ENCODE measurements around the gene FOXK1. TPM values are rescaled to one million over a fixed set of nuclear protein-coding genes. Genes with fewer than 3 reads are reported as not detected.

Gene FOXK1
- total RNA-seq, 3 donors from 2014 or later = 30.1 to 48.5 (median 33.4) TPM

DNA sequence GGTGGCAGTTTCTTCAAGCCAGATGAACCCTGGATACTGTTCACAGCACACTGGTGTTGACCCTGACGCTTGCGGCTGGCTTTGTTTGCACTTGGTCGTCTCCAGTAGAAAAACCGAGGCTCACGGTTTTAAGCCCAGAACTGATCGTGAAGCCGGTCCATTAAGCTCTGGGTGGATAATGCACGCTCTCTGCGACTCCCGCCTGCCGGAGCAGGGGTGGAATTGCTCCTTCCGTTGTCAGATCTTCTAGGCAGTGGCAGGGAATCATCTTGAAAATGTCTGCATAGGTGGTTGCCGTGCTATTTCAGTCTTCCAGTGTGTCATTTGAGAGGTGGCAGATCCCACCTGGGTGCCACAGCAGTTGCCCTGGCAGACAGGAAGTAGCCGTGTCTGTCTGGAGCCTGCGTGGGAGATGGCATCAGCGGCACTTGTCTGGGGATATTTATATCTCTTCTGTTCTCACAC is 57.5 kb downstream of the FOXK1 start:
- DNase-seq (no peak), ATAC-seq (no peak)
- no peaks in the 10 kb centered on the region for H3K9me3 ChIP-seq
- peaks cover 26% of the 10 kb centered on the region for H3K4me1 ChIP-seq (ENCODE audit: low read depth)
- TF ChIP-seq, protein P1, sequence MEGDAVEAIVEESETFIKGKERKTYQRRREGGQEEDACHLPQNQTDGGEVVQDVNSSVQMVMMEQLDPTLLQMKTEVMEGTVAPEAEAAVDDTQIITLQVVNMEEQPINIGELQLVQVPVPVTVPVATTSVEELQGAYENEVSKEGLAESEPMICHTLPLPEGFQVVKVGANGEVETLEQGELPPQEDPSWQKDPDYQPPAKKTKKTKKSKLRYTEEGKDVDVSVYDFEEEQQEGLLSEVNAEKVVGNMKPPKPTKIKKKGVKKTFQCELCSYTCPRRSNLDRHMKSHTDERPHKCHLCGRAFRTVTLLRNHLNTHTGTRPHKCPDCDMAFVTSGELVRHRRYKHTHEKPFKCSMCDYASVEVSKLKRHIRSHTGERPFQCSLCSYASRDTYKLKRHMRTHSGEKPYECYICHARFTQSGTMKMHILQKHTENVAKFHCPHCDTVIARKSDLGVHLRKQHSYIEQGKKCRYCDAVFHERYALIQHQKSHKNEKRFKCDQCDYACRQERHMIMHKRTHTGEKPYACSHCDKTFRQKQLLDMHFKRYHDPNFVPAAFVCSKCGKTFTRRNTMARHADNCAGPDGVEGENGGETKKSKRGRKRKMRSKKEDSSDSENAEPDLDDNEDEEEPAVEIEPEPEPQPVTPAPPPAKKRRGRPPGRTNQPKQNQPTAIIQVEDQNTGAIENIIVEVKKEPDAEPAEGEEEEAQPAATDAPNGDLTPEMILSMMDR (IDR thresholded peaks at IDR 0.05) = no peak
- intact Hi-C loops (cut with DNase I, micrococcal nuclease) = no loop called here
- H3K36me3 ChIP-seq (ENCODE audit: low read depth) = no peaks in the 10 kb centered on the region
- no peak overlapping the region for H3K4me3 ChIP-seq

DNA sequence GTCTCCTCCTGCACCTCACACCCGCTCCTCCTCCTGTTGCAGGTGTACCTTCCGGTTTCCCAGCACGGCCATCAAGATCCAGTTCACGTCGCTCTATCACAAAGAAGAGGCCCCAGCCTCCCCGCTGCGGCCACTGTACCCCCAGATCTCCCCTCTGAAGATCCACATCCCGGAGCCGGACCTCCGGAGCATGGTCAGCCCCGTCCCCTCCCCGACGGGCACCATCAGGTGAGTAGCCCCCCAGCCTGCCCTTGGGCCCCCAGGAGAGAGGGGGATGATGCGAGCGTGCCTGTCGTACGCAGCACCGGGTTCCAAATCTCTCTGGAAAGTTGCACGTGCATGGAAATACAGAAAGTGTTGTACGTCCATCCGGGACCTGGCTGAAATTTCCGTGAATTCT is 58.7 kb downstream of the FOXK1 start:
- no peak for ATAC-seq
- intact Hi-C loops (cut with DNase I, micrococcal nuclease) = no loop called here
- Histone ChIP-seq H3K4me1 (ENCODE audit: low read depth) (peaks cover 33% of the 10 kb centered on the region), H3K4me3 (no peak overlapping the region), H3K9me3 (no peaks in the 10 kb centered on the region), H3K36me3 (ENCODE audit: low read depth) (no peaks in the 10 kb centered on the region)
- no peak for DNase-seq
- TF ChIP-seq, protein P1 (IDR thresholded peaks at IDR 0.05) = no peak

DNA sequence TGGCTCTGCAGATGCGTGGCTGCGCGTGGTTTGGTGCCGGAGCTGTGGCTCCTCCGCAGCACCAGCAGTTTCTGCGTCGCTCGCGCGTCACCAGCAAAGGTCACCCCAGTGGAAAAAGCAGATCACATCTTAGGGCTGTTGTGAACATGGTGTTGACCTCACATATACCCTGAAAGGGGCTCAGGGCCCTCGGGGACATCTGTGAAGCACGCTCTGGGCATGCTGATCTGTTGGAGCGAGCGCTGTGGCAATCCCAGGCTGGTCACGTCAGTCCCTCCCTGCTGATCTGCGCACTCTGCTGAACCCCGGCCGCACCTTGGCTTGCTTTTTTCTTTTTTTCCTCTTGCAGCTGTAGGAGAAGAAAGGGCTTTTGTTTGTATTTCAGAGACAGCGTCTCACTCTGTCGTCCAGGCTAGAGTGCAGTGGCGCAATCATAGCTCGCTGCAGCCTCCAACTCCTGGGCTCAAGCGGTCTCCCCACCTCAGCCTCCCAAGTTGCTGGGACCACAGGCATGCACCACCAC is 60.0 kb downstream of the FOXK1 start:
- Histone ChIP-seq H3K4me3 (no peak overlapping the region), H3K36me3 (ENCODE audit: low read depth) (peaks cover 4% of the 10 kb centered on the region), H3K9me3 (no peaks in the 10 kb centered on the region), H3K4me1 (ENCODE audit: low read depth) (peaks cover 41% of the 10 kb centered on the region)
- ATAC-seq = peak; percentile 33
- intact Hi-C loops (cut with DNase I, micrococcal nuclease) = no loop called here
- peak; percentile 60 to 68 (median 63) for DNase-seq
- TF ChIP-seq, protein P1 (IDR thresholded peaks at IDR 0.05) = no peak

DNA sequence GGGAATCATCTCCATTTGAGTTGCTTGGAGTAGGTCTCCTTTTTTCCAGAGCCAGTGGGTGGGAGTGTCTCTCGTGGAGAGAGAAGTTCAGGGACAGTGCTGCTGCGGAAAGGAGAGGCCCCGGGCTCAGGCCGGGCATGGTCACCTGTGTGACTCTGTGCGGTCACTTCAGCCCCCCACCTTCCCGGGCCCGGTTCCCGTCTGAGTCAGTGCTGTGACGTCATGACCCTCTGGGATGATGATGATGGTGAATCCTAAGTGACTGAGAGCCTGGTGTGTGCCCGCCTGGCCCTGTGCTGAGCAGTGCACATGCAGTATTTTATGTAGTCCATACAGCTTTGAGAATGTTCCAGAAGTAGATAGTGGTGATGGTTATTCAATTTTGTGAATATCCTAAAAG is 60.8 kb downstream of the FOXK1 start:
- no peaks in the 10 kb centered on the region for H3K9me3 ChIP-seq
- peaks cover 45% of the 10 kb centered on the region for H3K4me1 ChIP-seq (ENCODE audit: low read depth)
- H3K36me3 ChIP-seq (ENCODE audit: low read depth) = peaks cover 4% of the 10 kb centered on the region
- DNase-seq (no peak), ATAC-seq (no peak)
- intact Hi-C loops (cut with DNase I, micrococcal nuclease) = no loop called here
- TF ChIP-seq, protein P1 (IDR thresholded peaks at IDR 0.05) = no peak
- no peak overlapping the region for H3K4me3 ChIP-seq

DNA sequence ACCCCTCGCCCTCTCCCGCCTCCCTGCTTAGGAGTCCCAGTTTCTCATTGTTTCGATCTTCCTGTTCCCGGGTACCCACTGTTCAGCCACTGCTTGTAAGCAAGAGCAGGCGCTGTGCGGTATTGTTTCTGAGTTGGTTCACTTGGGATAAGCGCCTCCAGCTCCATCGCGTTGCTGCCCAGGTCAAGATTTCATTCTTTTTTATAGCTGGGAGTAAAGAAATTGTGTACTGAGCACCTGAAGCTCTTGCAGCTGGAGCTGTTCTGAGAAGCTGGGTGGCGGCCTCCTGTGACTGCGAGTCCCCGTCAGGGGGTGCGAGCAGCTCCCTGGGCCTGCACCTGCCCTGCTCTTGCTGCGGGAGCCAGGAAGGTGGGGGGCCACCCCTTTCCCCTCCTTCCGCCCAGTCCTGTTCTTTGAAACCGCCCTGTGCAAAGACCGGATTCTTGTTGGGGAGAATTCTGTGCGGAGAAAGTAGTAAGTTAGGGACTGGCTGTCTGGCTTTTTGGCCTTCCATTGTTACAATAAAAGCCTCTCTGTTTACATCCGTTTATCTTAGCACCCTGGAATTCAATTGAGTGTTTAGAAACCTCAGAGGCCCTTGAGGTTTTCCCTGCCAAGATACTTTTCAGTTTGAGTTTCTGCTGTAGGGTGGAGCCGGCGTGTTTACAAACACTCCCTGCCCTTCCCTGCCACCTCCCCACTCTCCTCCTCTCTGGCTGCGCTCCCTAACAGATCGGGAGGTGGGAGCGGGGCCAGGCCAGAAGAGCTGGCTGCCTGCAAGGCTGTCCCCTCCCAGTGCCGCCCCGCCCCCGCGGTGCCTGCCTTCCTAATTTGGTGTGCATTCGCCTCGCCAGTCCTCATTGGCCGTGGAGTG is 62.5 kb downstream of the FOXK1 start:
- H3K4me1 ChIP-seq (ENCODE audit: low read depth) = peaks cover 47% of the 10 kb centered on the region
- no peaks in the 10 kb centered on the region for H3K9me3 ChIP-seq
- no peak overlapping the region for H3K4me3 ChIP-seq
- ATAC-seq (peak; percentile 86), DNase-seq (peak; percentile 67 to 100 (median 99))
- intact Hi-C loops (cut with DNase I, micrococcal nuclease) = loop anchor here in 1 of 2 donors (5.0 kb wide), 1 partner anchor 62 kb away; the partner anchor contains the start of gene FOXK1
- TF ChIP-seq, protein P1 (IDR thresholded peaks at IDR 0.05) = no peak
- H3K36me3 ChIP-seq (ENCODE audit: low read depth) = peaks cover 4% of the 10 kb centered on the region
